GM12874 (cell line): ENCODE data around the gene RARG.
A peak's percentile ranks its signal among the peaks of the same experiment; 100 is the strongest.

ENCODE experiments used
- CTCF ChIP-seq: IDR thresholded peaks from 2 replicates; pipeline ENCODE4 v1.5.1; 2011; ENCODE audit warnings: low read depth, mild to moderate bottlenecking, control low read depth, low read length, moderate library complexity; ENCODE audit not compliant: insufficient read depth

Gene RARG

DNA sequence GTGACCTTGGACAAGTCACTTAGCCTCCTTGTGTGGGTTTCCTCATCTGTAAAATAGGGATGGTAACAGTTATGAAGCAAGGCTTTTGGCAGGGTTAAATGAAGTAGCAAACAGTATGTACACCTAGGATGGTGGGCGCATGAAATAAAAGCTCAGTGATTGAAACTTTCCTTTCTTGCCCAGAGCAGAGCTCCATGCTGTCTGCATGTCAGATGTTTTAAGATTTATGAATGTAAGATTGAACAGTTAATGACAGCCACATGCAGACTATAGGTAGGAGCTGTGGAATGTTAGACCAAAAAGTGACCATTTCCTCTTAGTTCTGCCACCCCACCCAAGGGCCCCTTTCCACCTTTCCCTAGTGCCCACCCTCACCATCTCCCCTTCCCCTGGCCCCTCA is 37.0 kb downstream of the RARG start:
- TF ChIP-seq CTCF: no peak

- no peak for TF ChIP-seq CTCF
Observed at GRCh38 chr12:53193985-53194716, 37.9 kb downstream of the RARG start.

GRCh38 chr12:53193040-53193439 is 39.0 kb downstream of the RARG start:
- no peak for TF ChIP-seq CTCF

DNA sequence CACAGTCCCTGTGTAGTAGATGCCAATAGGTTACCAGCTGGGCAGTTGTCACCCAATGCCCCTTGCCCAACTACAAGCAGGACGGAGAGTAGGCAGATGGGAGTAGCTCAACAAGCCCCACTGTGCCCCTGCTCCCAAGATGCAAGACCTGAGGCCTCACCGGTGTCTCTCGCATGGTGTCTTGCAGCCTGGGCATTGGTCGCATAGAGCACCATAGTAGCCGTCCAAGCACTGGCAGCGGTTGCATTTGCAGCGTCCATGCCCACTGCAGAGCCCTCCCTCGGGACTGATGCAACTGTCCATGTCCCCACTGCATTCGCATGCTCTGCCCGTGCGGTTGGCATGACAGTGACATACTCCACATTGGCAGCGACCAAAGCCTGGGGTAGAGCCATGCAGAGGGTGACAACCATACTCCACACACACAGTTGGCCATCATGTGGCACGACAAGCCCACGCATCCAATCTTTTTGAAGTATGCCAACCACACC is 39.4 kb downstream of the RARG start:
- no peak for TF ChIP-seq CTCF

DNA sequence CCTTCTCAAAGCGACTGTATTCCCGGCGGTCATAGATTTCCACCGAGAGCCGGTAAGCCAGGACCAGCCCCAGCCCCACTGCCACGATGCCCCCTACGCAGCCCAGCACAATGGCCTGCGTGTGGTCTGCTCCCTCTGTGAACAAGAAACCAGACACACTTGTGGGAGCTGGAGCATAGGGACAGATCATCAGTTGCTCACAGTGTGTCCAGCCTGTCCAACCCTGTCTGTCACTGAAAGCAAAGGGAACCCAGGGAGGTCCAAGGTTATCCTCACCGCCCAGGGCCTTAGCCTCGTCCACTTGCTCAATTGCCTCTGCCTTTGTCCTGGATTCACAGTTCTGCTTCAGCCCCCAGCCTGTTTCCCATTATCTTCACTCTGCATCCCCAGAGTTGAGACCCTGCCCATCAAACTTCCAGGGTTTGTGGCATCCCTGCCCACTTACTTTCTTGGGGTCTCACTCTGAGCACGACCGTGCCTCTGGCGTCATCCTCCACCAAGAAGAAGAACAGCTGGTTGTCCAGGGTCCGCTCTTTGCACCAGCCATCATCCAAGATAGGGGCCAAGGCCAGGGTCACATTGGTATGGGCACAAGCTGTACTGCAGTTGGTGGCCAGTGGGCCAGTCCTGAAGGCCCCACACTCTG is 40.0 kb downstream of the RARG start:
- TF ChIP-seq CTCF: no peak

GRCh38 chr12:53191096-53191884 is 40.7 kb downstream of the RARG start:
- no peak for TF ChIP-seq CTCF

DNA sequence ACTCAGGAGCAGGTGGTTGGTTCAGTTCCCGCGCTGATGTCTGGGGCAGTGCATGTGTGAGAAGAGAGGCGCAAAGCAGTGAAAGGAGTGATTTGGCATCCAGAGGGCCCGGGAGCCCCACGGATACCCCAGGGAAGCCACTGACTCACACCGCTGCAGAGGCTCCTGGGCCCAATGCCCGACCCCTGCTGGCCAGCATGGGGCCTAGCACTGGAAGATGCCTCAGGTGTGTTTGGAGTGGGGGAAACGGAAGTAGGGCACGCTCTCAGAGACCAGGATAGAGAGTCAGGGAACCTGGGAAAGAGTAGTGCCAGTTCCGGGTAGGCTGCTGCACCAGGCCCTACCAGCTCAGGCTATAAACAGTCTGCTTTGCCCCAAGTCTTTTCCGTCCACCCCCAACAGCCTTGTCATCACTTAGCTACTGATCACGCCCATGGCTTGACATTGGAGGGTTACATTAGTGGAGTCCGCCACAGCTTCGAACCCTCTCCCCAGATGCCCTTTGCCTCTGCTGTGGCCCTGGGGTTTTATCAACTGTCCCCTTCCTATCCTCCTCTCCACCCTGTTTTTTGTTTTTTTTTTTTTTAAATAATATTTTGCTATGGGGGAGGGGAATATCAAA is 41.8 kb downstream of the RARG start:
- TF ChIP-seq CTCF: peak; percentile 80
